ENCODE data around the gene TNPO3.
"Not testable (repeated sequence)": the region's sequence is repeated elsewhere in the genome, so short reads cannot be mapped to it uniquely, and the experiment has no call there.

The TNPO3 gene

DNA sequence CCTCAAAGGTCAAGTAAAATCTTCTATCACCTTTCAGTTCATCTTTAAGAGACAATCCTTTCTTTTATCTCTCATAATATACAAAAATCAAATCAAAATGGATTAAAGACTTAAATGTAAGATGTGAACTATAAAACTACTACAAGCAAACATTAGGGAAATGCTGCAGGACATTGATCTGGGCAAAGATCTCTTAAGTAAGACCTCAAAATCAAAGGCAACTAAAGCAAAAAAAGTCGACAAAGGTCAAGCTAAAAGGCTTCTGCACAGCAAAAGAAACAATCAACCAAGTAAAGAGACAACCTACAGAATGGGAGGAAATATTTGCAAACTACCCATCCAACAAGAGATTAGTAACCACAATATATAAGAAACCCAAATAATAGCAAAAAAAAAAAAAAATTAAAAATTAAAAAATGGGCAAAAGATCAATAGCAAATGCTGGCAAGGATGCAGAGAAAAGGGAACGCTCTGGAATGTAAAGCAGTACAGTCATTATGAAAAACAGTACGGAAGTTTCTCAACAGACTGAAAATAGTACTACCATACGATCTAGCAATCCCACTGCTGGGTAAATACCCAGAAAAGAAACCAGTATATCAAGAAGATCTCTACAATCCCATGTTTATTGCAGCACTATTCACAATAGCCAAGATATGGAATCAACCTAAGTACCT, 41.7 kb downstream of the TNPO3 start:
- no peak for FAIRE-seq

DNA sequence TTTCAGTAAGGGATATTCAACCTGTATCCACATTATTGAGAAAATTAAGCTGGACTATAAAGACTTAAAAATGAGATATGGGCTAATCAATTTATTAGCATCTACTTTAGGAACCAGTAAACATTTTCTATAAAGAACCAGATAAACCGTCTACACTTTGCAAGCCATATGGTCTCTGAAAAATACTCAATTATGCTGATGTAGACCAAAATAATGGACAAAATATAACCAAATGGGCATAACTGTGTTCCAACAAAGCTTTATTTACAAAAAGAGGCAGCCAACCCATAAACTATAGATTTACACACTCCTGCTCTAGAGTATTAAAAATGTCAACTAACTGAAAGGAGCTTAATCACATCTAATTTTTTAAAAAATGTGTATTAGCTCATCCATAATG, 42.3 kb downstream of the TNPO3 start:
- no peak for FAIRE-seq

DNA sequence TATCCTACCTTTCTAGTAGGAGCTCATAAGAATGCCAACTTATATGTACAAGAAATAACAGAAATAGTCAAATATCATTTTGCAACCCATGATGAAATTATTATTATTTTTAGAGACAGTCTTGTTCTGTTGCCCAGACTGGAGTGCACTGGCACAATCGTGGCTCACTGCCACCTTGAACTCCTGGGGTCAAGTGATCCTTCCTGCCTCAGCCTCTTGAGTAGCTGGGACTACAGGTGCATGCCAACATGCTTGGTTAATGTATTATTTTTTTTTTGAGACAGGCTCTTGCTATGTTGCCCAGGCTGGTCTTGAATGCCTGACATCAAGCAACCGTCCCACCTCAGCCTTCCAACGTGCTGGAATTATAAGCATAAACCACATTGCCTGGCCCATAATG, 44.8 kb downstream of the TNPO3 start:
- FAIRE-seq, result no peak

DNA sequence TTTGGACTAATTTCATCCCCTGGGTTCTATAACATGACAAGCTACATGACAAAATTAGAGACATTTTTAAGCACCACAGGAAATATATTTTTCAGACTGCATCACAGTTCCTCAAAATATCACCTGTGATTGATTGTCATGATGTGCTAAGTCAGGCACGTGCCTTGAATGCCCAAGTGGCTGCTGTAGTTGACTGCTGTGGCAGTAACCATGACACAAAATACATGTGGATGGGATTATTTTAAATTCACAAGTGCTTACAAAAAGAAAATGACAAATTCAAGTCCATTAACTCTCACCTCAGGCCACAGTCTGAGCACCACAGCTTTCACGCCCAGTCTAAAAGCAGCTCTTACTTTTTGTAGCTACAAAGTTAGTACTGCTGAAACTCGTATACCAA, 45.5 kb downstream of the TNPO3 start:
- no peak for FAIRE-seq

DNA sequence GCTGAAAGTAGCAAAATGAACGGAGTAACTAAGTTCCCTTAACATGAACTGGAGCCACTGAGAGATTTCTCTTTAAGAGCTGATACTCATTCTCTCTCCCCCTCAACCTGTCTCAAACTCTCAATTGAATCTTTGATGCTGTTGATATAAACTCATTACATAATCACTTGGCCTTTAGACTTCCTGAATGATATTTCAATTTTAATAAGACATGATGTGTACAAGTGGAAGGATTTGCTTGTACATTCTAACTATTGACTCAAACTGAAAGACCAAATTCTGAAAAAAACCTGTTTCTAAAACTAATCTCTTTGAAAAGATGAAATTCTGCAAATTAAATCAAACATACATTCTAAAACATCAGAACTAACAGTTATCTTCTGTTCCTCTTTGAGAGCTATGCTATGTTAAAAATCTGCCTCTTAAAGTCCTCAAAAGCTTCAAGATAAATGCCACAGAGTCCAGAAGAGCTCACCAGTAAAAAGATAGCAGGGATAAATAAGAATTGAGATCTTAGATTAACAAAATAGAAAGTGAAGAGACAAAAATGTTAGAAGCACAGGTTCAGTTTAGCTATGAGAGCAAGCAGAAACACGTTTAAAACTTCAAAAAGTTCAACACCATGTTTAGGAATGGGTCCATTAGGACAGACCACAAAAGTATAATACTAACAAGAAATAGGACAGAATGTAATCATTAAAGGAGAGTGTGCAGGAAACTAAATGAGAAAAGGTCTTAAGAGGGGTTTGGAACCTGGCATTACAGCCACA, 46.1 kb downstream of the TNPO3 start:
- peak; percentile 23 for FAIRE-seq

DNA sequence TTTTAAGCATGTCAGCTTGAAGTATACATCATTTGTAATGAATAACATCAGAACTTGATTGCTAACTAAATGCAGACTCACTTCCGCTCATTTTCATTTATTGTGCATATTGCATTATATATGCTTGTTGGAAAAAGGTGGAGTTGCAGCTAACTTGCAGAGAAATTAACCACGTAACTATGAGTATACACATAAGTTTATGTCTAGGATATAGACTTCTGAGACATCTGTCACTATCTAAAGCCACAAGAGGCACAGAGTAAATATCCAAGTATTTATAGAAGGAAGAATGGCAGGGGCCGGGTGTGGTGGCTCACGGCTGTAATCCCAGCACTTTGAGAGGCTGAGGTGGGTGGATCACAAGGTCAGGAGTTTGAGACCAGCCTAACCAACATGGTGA, 47.3 kb downstream of the TNPO3 start:
- no peak for FAIRE-seq

DNA sequence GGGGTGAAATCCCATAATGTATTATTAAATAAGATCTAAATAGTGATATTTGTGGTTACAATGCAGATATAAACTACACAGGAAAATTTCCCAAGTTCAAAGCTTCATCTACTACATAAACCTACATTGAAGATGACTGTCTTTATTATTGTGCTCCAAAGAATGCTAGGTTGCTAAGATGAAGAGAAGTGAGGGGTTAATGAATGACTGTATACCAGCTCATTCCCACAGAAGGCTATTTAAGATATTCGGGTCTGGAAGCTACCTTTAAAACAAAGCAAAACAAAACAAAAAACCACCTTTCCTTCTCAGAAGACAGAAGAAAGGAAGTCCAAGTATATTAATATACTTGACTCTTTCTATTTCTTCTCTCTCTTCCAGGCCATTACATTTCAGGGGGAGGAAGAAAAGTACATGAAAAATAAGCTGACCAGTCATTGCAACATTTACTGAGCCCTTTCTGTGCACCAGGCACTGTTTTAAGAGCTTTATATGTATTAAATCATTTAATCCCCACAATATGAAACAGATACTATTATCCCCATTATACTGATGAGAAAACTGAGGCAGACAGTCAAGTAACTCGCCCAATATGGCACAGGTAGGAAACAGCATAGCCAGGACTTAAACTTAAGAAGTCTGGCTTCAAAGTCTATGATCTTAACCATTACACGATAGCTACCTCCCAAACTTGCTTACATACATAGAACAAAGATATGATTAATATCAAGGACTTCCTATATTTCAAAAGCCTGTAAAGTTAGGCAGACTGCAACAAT, 48.1 kb downstream of the TNPO3 start:
- FAIRE-seq, result no peak

DNA sequence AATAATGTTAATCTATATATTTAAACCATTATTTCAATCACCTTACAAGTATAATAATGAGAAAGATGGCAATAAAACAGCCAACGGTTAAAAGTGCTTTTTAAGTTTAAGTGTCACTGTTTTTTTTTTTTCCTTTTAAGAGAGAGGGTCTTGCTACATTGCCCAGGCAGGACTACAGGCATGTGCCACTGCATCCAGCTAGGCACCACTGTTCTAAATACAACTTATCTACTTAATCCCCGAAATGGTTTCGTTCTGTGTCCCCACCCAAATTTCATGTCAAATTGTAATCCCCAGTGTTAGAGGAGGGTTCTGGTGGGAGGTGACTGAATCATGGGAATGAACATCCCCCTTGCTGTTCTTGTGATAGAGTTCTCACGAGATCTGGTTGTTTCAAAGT, 49.7 kb downstream of the TNPO3 start:
- FAIRE-seq, result no peak

DNA sequence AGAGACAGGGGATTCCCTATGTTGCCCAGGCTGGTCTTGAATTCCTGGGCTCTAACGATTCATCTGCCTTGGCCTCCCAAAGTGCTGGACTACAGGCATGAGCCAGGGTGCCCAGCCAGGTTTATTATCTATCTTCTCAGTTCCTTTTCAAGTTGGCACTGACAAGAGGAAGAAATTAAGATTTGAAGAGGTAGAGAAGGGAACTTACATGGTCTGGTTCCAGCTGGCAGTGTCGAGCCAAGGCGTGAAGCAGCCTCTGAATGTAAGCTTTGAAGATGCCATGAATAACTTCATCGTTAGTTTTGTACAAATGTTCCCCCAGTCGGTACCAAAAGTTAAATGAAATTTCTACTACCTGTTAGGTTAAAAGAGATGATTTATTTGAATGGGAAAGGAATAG, 57.7 kb downstream of the TNPO3 start:
- FAIRE-seq, result no peak

DNA sequence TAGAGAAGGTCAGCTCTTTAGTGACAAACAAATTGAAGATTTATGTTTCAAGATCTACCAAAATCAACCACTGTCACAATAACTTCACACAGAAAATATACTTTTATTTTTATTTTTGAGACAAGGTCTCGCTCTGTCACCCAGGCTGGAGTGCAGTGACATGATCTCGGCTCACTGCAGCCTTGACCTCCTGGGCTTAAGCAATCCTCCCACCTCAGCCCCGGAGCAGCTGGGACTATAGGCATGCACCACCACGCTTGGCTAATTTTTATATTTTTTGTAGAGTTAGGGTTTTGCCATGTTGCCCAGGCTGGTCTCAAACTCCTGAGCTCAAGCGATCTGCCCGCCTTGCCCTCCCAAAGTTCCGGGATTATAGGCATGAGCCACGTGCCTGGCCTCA, 60.4 kb downstream of the TNPO3 start:
- not testable (repeated sequence) for FAIRE-seq

DNA sequence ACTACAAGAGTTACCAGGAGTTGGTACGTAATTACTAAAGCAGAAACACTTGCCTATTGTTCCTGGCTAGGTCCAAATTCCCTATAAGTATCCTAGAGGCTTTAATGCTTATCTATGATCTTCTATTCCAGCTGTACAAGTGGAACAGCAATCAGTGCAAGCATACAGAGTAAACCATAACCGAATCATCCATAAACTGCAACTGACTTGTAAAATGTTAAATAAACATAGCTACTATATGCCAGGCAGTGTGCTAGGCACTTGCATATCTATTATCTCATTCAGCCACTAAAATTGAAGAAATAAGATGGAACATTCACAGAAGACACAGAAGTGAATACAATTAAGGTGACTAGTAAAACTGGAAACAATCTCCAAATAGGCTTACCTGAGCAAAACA, 61.5 kb downstream of the TNPO3 start:
- no peak for FAIRE-seq

DNA sequence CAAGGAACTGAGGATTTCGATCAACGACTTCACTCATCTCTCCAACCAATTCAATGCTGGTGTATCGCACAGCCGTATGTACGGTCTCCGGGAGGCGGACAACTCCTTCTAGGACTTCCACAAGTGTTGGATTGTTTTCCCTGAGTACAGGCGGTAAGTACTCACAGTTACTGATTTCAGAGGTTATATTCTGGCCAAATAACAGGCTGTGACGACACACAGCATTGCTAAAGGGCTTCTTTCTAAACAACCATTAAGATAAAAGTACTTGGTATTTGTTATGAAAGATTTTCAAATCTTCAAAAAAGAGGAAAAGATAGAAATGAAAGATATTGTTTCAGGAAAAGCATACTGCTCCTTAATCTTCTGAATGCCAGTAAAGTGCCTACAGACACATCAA, 65.0 kb downstream of the TNPO3 start:
- no peak for FAIRE-seq

DNA sequence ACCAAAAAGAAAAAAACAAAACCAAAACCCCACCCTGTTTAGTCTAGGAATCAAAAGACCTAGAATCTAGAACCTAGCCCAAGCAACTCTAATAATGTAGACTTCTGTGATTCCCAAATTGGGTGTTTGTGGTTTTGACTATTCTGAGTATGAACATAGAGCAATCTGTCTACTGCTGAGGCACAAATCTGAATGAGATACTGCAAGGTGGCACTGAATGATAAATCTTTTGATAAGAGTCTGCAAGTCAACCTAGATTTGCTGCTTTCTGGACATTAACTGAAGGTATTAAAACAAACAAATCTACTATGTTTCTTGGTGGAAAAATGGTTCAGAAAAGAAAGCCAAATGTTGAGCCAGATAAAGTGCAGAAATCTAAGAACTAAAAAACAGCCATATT, 66.5 kb downstream of the TNPO3 start:
- FAIRE-seq, result no peak

DNA sequence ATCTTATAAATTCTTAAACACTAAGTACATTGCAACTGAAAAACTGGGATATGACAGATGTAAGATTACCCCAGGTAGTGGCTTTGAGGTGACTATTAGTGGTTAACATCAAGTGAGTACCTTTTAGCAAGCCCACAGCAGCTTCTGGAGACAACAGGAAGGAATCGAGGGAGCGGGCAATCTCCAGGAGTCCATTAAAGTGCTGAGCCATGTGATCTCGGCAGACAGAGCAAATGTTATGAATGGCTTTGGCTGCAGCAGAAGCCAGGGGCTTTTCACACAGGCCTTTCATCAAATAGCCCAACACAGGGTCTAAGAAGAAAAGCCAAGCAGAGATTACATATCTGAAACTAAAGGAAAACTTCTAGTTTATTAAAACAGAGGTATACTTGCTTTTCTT, 68.3 kb downstream of the TNPO3 start:
- no peak for FAIRE-seq

DNA sequence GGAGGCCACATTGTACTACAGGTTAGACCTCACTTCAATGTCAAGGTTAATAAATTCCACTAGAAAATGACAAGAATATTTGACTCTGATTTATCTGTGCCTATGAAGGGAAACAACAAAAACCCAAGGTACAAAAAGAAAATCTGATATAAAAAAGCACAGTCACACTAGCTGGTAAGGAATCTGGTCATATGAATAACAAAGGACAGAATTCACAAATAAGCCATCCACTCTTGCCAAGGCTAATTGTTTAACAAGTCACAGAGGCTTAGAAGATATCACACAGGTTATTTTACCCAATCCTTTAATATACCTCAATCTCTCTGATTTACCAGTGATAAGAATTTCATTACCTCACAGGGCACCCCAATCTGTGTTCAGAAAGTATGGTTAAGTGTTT, 69.3 kb downstream of the TNPO3 start:
- no peak for FAIRE-seq

DNA sequence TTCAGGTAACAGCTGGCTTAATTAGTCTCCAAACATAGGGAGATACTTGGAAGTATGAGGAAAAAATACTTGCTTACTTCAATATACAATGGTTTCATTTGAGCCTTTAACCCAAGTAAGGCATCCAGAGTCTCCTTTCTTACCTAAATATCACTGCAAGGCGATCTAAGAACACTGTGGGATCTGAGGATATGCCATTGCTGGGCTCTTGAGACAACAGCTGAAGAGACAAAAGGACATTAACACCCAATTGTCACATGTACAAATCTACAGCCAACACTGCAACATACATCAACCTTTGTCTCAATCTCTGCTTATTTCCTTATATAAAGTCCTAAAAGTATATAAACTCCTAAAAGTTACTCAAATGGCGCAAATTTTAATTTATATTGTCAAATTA, 72.8 kb downstream of the TNPO3 start:
- FAIRE-seq, result no peak

DNA sequence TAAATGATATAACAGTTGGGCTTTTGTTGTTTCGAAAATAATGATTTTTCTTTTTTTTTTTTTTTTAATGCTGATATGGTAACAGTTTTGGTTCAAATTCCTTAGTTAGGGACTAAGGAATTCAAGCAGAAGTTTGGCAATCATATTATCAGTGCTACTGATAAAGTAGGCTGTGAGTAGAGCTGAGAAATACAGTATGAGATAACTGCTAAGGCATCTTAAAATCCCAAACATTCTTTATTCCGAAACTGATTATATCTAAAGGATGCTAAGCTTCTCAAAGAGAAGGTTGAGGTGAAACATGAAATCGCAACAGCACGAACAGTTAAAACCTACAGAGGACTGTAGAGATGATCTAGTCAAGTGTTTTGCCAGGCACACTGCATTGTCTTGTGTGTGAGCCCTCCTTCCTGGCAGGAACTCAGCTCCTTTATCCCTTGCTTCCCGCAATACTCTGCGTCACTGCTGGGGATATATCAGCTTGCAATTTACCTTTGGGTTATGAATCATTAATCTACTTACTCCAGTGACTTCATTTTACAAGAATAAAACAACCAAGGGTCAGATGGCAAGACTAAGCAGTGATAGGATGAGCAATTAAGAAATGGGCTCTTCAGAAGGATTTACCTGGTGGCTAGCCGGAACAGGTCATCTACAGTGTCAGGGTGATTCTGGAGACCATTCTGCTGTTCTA, 80.5 kb downstream of the TNPO3 start:
- no peak for FAIRE-seq

DNA sequence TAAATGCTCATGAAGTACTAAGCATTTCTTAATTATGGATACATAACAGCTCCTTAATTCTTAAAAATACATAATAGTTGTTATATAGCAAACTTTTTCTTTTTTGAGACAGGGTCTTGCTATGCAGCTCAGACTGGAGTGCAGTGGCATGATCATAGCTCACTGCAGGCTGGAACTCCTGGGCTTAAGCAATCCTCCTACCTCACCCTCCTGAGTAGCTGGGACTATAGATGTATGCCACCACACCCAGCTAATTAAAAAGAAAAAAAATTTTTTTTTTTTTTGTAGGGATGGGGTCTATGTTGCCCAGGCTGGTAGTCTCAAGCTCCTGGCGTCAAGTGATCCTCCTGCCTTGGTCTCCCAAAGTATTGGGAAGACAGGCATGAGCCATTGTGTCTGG, 86.3 kb downstream of the TNPO3 start:
- no peak for FAIRE-seq

DNA sequence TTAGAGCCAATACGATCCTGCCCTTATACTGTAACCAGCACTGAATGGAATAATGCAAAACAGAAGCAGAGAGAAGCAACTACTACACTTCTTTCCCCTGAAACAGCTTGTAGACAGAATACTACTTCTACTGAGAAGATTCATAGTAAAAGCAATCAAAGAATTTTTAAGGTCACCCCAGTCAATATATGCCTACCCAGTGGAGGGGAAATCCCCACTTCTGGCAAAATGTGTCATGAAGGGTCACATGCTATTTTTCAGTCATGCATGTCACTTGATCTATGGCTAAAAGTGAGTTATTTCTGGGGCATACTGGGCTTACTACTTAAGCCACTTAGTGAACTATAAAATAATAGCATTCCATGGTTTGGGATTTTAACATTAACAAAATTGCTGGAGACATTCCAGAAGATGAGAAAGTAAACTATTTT, 91.6 kb downstream of the TNPO3 start:
- FAIRE-seq, result no peak

DNA sequence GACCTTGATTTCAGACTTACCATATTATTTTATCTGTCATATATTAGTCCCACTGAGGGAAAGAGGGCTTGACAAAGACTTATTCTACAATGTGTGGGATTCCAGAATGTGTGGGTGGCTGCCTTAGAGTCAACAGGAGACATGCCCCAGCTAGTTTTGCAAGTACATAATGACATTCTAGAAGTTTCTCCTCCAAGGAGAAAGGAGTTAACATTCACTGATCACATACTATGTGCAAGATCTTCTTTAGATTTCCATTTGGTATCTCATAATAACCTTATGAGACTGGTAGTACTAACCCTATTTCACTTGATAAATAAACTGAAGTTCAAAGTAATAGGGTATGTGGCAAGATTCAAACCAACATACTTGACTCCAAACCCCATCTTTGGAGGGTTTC, 92.0 kb downstream of the TNPO3 start:
- FAIRE-seq, result no peak

DNA sequence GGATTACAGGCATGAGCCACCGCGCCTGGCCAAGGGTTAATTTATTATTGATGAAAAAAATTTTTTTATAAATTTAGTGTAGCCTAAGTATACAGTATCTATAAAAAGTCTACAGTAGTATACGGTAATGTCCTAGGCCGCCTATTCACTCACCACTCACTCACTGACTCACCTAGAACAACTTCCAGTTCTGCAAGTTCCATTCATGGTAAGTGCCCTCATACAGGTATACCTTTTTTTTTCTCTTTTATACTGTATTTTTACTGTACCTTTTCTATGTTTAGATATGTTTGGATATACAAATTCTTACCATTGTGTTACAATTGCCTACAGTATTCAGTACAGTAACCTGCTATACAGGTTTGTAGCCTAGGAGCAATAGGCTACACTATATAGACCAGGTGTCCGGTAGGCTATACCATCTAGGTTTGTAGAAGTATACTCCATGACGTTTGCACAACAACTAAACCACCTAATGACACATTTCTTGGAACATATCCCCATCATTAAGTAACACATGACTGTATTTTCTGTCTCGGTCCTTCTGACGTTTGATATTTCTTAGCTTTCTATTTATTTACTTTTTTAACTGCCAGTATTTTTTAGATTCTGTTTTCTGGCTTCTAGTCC, 93.8 kb downstream of the TNPO3 start:
- FAIRE-seq, result no peak

DNA sequence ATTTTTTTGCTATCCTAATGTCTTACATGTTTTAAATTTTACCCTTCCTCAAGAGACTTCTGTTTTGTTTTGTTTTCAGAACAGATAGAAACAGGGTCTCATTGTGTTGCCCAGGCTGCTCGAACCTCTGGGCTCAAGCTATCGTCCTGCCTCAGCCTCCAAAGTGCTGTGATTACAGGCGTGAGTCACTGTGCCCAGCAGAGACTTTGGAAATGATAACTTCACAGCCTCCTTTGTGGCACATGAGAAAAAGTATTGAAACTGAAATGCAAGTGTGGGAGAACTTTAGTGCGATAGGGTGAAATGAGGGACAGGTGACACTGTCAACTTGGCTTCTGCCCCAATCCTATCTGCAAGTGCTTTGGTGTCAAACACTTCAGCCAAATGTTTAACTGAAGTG, 95.6 kb downstream of the TNPO3 start:
- FAIRE-seq, result no peak

DNA sequence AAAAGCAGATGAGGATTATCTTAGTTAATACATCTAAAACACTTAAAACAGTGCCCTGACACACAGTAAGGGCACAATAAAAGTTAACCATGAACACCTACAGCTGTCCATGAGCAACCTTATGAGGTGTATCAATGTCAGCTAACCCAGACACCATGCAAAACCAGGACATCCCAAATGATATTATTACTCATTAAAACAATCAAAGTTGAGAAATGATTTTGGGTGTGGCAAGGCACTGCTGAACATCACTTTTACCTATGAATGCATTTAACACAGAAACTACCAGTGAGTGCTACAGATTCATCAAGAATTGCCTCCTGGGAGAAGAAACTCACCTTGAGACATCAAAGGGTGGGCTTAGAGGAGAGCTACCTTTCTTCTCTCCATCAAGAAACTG, 98.9 kb downstream of the TNPO3 start:
- no peak for FAIRE-seq
